ENCODE data around the gene C20orf144.

Gene C20orf144

DNA sequence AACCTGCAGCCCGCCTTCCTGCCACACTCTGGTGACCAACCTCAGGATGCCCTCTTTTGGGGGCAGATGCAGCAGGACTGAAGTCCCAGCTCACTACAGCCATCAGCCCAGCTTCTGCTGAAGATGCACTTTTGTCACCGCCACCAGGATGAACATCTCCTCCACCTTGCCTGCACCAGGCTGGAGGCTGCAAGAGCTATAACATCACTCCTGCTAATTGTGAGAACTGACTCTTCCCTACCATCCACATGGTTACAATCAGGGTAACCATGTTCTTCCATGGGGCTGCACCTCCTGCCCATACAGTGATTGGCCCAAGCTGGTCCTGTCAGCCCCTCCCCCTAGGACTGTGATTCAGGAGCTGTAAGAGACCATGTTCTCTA lies 2.6 kb downstream of the C20orf144 start:
- Mint-ChIP-seq H3K4me1 (peaks cover 18% of the 10 kb centered on the region), H3K27me3 (ENCODE audit: low read depth) (peaks cover 3% of the 10 kb centered on the region), H3K36me3 (ENCODE audit: low read depth) (peaks cover 3% of the 10 kb centered on the region), H3K27ac (peak overlapping the region; percentile 64 to 83 (median 73)), H3K4me3 (peak overlapping the region; percentile 83 to 92 (median 85)), H3K9me3 (no peaks in the 10 kb centered on the region)
- TF ChIP-seq CTCF (IDR thresholded peaks at IDR 0.05; ENCODE audit: unreplicated experiment in 3 of 3): no peak

DNA sequence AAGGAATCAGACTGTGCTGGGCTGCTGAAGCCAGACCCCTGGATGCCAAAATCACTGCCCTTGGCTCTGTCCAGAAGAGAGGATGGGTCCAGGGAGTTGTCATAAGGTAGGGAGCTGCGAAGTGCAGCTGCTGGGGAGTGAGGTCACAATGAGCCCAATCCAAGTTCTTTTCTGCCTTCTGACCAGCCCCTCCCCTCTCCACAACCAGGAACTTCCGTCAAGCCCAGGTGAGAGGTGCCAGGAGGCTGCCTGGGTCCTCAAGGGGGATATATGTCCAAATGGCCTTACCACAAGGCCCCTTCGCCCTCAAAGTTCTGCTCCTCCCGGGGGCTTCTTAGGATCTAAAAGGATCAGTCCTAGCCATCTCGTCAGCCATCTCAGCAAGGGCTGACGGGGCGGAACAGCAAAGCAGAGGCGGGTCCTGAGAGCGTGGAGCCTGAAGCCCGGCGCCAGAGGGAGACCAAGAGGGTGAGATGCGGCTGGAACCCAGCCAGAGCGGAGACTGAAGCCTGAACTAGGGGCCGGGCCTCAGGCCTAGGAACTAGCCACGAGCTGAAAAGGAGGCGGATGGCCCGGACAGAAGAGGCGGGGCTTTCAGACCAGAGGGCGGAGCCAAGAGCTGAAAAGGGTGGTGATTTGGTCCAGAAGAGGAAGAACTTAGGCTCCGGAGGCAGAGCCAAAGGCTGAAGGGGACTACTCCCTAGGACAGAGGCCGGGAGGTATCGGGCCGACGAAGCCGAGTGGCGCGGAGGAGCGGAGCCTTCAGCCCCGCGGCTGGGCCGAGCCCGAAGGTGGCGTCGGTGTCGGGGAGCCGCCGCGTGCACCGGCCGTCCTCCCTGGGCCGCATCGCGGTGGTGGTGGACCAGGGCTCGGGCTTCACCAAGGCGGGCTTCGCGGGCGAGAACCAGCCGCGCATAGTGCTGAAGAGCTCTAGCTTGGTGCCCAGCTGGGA lies 4.4 kb downstream of the C20orf144 start, which contains the start of gene ACTL10:
Gene ACTL10 (plus strand): TSS at position 651 of the 952 bp plus-strand sequence. CDS start 555 bp downstream, outside the sequence.
- Mint-ChIP-seq H3K27me3 (ENCODE audit: low read depth) (peaks cover 3% of the 10 kb centered on the region), H3K36me3 (ENCODE audit: low read depth) (peaks cover 3% of the 10 kb centered on the region), H3K4me1 (peaks cover 31% of the 10 kb centered on the region), H3K4me3 (peak within 1 kb of the TSS; percentile 84 to 91 (median 89)), H3K9me3 (no peaks in the 10 kb centered on the region), H3K27ac (peak within 1 kb of the TSS; percentile 39 to 83 (median 66))
- peak in 1 of 3 experiments; percentile 15 for TF ChIP-seq CTCF (IDR thresholded peaks at IDR 0.05; ENCODE audit: unreplicated experiment in 3 of 3)

DNA sequence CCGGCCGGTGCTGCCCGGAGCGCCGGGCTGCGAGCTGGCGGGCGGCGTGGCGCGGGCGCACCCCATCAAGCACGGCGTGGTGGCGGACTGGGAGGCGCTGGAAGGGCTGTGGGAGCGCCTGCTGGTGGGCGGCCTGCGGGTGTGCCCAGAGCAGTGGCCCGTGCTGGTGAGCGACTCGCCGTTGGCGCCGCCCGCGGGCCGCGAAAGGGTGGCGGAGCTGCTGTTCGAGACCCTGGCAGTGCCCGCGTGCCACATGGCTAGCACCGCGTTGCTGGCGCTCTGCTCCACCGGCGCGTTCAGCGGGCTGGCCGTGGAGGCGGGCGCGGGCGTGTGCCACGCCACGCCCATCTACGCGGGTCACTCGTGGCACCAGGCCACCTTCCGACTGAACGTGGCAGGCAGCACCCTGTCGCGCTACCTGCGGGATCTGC lies 5.1 kb downstream of the C20orf144 start:
- H3K4me3 Mint-ChIP-seq: peak overlapping the region in 2 of 3 experiments; percentile 10 to 37
- peaks cover 36% of the 10 kb centered on the region for H3K4me1 Mint-ChIP-seq
- TF ChIP-seq CTCF (IDR thresholded peaks at IDR 0.05; ENCODE audit: unreplicated experiment in 3 of 3): no peak
- H3K9me3 Mint-ChIP-seq: no peaks in the 10 kb centered on the region
- peaks cover 3% of the 10 kb centered on the region for H3K36me3 Mint-ChIP-seq (ENCODE audit: low read depth)
- H3K27me3 Mint-ChIP-seq (ENCODE audit: low read depth): peaks cover 3% of the 10 kb centered on the region
- no peak overlapping the region for H3K27ac Mint-ChIP-seq

- H3K4me1 Mint-ChIP-seq: peaks cover 39% of the 10 kb centered on the region
- H3K27me3 Mint-ChIP-seq (ENCODE audit: low read depth): peaks cover 3% of the 10 kb centered on the region
- peak overlapping the region; percentile 10 to 47 (median 34) for H3K4me3 Mint-ChIP-seq
- H3K9me3 Mint-ChIP-seq: no peaks in the 10 kb centered on the region
- H3K27ac Mint-ChIP-seq: no peak overlapping the region
- peaks cover 3% of the 10 kb centered on the region for H3K36me3 Mint-ChIP-seq (ENCODE audit: low read depth)
- TF ChIP-seq CTCF (IDR thresholded peaks at IDR 0.05; ENCODE audit: unreplicated experiment in 3 of 3): peak; percentile 61 to 69 (median 62)
Observed at GRCh38 chr20:33667676-33668465, 5.7 kb downstream of the C20orf144 start.

GRCh38 chr20:33668466-33669155 lies 6.5 kb downstream of the C20orf144 start:
- no peak overlapping the region for H3K27ac Mint-ChIP-seq
- H3K4me1 Mint-ChIP-seq: peaks cover 46% of the 10 kb centered on the region
- H3K9me3 Mint-ChIP-seq: no peaks in the 10 kb centered on the region
- peaks cover 3% of the 10 kb centered on the region for H3K36me3 Mint-ChIP-seq (ENCODE audit: low read depth)
- peaks cover 3% of the 10 kb centered on the region for H3K27me3 Mint-ChIP-seq (ENCODE audit: low read depth)
- TF ChIP-seq CTCF (IDR thresholded peaks at IDR 0.05; ENCODE audit: unreplicated experiment in 3 of 3): no peak
- peak overlapping the region; percentile 32 to 61 (median 47) for H3K4me3 Mint-ChIP-seq

Measured in nephron (organoid).